Ishikawa (cell line): ENCODE results near the gene CYS1.

Experiments used
- CEBPB ChIP-seq: IDR thresholded peaks from 2 replicates; pipeline ENCODE4 v1.6.1; 2012
- CREB1 ChIP-seq: IDR thresholded peaks from 2 replicates; pipeline ENCODE4 v1.6.1; 2012; ENCODE audit warnings: low read depth
- EGR1 ChIP-seq: IDR thresholded peaks from 2 replicates; pipeline ENCODE4 v1.6.1; 2012
- EP300 ChIP-seq: IDR thresholded peaks from 2 replicates; pipeline ENCODE4 v1.6.1; 2012; ENCODE audit warnings: borderline replicate concordance
- FOXM1 ChIP-seq: IDR thresholded peaks from 2 replicates; pipeline ENCODE4 v1.6.1; 2012; ENCODE audit warnings: low read depth, borderline replicate concordance
- NFIC ChIP-seq: IDR thresholded peaks from 2 replicates; pipeline ENCODE4 v1.6.1; 2012
- RAD21 ChIP-seq: IDR thresholded peaks from 2 replicates; pipeline ENCODE4 v1.6.1; 2012; ENCODE audit warnings: low read depth
- TAF1 ChIP-seq: IDR thresholded peaks from 2 replicates; pipeline ENCODE4 v1.6.1; 2012; ENCODE audit warnings: low read depth, mild to moderate bottlenecking
- TCF12 ChIP-seq: IDR thresholded peaks from 2 replicates; pipeline ENCODE4 v1.6.1; 2012; ENCODE audit warnings: low read depth
- TEAD4 ChIP-seq: IDR thresholded peaks from 2 replicates; pipeline ENCODE4 v1.6.1; 2012
- YY1 ChIP-seq: IDR thresholded peaks from 2 replicates; pipeline ENCODE4 v1.6.1; 2012; ENCODE audit warnings: low read depth
- ZBTB7A ChIP-seq: IDR thresholded peaks from 2 replicates; pipeline ENCODE4 v1.6.1; 2012; ENCODE audit warnings: low read depth
- TF ChIP-seq, protein P1 (sequence below): IDR thresholded peaks from 2 replicates; pipeline ENCODE4 v1.6.1; 2012
- TF ChIP-seq, protein P2 (sequence below): IDR thresholded peaks from 2 replicates; pipeline ENCODE4 v1.6.1; 2012; ENCODE audit warnings: low read depth, mild to moderate bottlenecking
- TF ChIP-seq, protein P3 (sequence below): IDR thresholded peaks from 2 replicates; pipeline ENCODE4 v1.6.1; 2012

The CYS1 gene

DNA sequence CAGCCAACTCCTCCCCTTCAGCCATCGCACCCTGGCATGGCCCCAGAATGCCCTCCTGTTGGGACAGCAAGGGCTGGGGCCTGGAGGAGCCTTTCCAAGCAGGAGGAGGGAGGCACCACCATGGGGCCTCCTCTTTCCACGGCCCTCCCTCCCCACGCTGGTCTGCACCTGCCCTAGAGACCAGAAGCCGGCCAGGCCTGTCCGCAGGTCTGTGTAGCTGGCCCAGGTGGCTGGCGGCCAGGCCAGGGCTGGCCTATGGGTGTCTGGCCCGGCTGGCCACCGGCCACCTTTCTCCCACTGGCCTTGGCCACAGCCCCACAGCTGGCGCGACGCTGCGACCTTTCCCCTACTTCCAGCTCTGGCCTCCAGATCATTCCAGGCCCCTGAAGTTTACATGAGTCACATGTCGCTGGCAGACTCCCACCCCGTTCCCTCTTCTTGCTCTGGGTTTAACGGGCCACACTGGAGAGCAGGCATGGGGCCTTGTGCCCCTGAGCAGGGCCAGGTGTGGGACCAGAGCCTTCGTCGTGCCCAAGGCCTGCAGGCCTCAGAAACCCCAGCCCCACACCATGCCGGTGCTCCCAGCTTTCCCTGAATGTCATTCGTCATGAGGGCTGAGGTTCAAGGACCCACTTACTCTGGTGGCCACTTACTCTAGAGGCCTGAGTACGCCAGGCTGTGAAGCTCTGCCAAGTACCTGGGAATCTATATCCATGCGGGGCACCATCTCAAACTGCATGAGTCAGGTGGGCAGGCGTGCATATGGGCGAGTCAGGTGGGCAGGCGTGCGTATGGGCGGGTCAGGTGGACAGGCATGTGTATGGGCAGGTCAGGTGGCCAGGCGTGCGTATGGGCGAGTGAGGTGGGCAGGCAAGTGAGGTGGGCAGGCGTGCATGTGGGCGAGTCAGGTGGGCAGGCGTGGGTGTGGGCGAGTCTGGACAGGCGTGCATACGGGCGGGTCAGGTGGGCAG, 70.1 kb downstream of the CYS1 start:
- TF ChIP-seq TEAD4 (no peak), CREB1 (no peak), EP300 (no peak), CEBPB (no peak), RAD21 (no peak), NFIC (no peak), FOXM1 (no peak), TCF12 (no peak), ZBTB7A (no peak), TAF1 (no peak)
- TF ChIP-seq, protein P1, sequence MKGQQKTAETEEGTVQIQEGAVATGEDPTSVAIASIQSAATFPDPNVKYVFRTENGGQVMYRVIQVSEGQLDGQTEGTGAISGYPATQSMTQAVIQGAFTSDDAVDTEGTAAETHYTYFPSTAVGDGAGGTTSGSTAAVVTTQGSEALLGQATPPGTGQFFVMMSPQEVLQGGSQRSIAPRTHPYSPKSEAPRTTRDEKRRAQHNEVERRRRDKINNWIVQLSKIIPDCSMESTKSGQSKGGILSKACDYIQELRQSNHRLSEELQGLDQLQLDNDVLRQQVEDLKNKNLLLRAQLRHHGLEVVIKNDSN, result no peak

DNA sequence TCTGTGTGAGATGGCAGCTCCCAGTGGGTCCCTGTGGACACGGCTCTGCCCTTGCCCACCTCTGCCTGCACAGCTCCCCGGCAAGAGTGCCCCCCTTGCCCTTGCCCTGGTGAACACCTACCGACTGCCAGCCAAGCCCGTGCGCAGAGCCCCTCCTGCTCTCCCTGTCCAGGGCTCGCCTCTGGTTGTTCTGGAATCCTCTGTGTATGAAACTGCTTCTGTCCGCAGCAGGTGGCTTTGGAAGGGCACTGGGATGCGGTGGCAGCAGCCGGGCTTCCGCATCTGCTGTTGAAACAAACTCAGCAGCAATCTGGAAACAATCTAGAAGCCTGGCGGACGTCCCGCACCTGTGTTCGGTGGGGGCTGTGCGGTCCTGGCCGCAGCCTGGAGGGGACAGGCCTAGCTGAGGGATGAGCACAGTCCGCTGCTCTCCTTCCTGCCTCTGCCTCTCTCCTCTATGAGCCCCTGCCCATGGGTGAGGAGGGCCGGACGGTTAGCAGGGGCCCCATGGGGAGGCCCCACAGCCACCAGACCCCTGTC, 70.9 kb downstream of the CYS1 start:
- no peak for TF ChIP-seq EGR1
- TF ChIP-seq, protein P1, result no peak
- TF ChIP-seq TCF12, result no peak
- TF ChIP-seq, protein P2, sequence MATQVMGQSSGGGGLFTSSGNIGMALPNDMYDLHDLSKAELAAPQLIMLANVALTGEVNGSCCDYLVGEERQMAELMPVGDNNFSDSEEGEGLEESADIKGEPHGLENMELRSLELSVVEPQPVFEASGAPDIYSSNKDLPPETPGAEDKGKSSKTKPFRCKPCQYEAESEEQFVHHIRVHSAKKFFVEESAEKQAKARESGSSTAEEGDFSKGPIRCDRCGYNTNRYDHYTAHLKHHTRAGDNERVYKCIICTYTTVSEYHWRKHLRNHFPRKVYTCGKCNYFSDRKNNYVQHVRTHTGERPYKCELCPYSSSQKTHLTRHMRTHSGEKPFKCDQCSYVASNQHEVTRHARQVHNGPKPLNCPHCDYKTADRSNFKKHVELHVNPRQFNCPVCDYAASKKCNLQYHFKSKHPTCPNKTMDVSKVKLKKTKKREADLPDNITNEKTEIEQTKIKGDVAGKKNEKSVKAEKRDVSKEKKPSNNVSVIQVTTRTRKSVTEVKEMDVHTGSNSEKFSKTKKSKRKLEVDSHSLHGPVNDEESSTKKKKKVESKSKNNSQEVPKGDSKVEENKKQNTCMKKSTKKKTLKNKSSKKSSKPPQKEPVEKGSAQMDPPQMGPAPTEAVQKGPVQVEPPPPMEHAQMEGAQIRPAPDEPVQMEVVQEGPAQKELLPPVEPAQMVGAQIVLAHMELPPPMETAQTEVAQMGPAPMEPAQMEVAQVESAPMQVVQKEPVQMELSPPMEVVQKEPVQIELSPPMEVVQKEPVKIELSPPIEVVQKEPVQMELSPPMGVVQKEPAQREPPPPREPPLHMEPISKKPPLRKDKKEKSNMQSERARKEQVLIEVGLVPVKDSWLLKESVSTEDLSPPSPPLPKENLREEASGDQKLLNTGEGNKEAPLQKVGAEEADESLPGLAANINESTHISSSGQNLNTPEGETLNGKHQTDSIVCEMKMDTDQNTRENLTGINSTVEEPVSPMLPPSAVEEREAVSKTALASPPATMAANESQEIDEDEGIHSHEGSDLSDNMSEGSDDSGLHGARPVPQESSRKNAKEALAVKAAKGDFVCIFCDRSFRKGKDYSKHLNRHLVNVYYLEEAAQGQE, result no peak
- TF ChIP-seq CEBPB, result no peak
- TF ChIP-seq, protein P3, sequence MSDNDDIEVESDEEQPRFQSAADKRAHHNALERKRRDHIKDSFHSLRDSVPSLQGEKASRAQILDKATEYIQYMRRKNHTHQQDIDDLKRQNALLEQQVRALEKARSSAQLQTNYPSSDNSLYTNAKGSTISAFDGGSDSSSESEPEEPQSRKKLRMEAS, result no peak
- TF ChIP-seq YY1, result no peak
- no peak for TF ChIP-seq NFIC
- no peak for TF ChIP-seq TEAD4

DNA sequence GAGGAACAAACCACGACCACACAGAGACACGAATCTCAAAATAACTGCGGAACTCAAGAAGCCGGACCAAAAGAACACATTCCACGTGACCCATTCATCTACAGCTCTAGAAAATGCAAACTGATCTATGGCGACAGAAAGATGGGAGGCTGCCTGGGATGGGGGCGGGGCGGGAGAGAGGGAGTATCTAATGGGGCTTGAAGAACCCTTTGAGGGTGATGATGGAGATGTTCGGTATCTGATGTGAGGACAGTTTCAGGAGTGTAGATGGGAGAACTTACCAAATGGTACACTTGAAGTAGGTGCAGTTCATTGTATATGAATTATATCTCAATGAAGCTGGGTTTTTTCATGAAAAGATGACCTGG, 71.4 kb downstream of the CYS1 start:
- TF ChIP-seq ZBTB7A, result no peak
- TF ChIP-seq, protein P3, result no peak
- TF ChIP-seq EP300, result no peak
- no peak for TF ChIP-seq TEAD4
- TF ChIP-seq, protein P1, result no peak
- no peak for TF ChIP-seq TAF1
- no peak for TF ChIP-seq RAD21
- TF ChIP-seq CEBPB, result no peak
- TF ChIP-seq TCF12, result no peak
- TF ChIP-seq NFIC, result no peak
- TF ChIP-seq EGR1, result no peak
- TF ChIP-seq, protein P2, result no peak
- no peak for TF ChIP-seq CREB1
- TF ChIP-seq FOXM1, result no peak
- no peak for TF ChIP-seq YY1

DNA sequence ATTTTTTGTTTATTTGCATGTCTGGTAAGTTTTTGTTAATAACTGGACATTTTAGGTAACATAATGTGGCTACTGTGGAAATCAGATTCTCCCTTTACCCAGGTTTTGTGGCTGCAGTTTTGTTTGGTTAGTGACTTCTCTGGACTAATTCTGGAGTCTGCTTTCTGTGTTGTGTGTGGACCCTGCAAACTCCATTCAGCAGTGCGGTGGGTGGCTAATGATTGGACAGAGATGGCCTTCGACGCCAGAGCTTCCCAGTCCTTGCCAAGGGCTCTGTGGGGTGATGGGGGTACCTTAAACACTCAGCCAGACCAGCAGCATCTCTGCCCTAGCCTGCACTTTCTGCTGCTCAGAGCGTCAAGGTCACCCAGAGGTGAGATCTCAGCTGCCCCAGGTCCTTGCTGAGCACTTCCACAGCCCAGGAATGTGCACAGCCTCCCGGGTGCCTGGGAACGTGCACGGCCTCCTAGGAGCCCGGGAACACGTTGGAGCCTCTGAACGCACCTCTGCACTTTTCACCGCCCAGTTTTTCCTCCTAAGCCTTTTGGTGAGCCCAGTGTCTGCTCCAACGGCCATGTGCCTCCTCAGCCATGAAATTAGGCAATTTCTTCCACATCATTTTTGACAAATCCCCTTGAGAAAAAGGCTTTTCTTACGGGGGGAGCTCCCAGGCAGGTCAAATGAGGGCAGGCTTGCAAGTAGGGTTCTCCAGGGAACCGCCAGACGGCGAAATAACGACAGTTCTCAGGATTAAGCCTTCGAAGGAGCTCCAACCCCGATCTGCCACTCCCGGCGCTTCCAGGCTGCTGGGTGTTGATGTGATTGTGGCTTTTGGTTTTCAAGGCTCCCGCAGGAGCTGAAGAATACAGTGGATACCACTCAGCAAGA, 72.0 kb downstream of the CYS1 start:
- TF ChIP-seq EGR1 (no peak), EP300 (no peak), ZBTB7A (no peak), CREB1 (no peak), YY1 (no peak), RAD21 (no peak), NFIC (no peak), TEAD4 (no peak), TAF1 (no peak), TCF12 (no peak)
- TF ChIP-seq, protein P3, result no peak
- TF ChIP-seq, protein P1, result no peak
